ACHN (cell line): ENCODE data around the gene ARCN1.
A peak's percentile ranks its signal among the peaks of the same experiment; 100 is the strongest.
"Not testable (repeated sequence)": the region's sequence is repeated elsewhere in the genome, so short reads cannot be mapped to it uniquely, and the experiment has no call there.

Source experiments
- DNase-seq: peaks from one replicate; pipeline ENCODE4 v3.0.0-alpha.2; 2015
- in situ Hi-C: cut with HindIII; loops from 2 replicates; pipeline ENCODE4 v1.10.0; 2017; ENCODE audit warnings: low sequenced_read_pairs, low pct_ligation_motif_present, low pct_unique_long_range_greater_than_20kb

Gene ARCN1

DNA sequence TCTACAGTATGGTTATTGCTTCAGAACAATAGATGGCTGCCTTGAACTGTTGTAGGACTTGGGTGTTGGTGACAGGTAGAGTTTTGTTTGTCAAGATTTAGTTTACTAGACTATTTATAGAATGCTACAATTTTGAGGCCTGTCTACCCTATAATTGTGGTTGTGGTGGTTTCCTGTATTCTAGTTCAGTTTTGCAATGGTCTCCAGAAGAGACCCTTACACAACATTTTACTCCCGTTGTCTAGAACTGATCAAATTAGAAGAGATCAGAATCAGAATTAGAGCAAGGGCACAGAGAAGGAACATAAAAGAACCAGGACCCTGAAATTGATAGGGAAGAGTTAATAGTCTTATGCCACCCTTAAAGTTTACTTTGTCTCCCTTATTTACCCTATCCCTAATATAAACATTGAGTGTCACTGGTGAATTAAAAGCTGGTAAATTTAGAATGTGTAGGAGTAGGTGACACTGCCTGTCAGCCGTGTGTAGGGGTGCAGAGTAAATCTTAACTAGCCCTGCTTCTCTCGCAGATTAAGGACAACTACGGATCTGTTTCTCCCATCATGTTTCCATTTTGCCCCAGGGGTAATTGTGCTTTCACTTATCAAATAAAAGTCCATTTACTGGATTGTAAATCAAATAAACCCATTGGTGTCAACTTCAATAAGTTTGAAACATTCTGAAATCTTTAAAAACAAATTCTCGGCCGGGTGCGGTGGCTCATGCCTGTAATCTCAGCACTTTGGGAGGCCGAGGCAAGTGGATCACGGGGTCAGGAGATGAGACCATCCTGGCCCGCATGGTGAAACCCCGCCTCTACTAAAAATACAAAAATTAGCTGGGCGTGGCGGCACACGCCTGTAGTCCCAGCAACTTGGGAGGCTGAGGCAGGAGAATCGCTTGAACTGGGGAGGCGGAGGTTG, 24.3 kb downstream of the ARCN1 start:
- DNase-seq, result no peak
- in situ Hi-C loops, result no loop called here

GRCh38 chr11:118597556-118597955, 25.3 kb downstream of the ARCN1 start:
- no peak for DNase-seq
- in situ Hi-C loops, result no loop called here

DNA sequence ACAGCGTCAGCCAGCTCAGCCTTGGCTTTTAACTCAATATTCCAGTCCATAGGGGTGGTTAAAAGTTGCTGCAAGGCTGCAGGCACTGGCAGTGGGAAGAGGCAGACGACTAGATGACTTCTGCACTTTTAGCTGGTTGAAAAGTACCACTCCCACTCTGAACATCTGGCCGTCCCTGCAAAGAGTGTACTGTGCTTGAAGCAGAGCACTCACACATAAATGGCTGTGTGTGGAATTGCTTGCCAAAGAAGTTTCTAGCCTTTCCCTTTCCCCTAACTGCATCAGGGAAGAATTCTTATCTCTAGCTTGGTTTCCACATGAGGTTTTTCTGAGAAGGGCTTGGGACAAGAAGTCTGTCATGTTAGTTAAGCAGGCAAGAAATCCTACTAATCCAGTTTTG, 30.1 kb downstream of the ARCN1 start:
- in situ Hi-C loops, result no loop called here
- DNase-seq, result no peak

DNA sequence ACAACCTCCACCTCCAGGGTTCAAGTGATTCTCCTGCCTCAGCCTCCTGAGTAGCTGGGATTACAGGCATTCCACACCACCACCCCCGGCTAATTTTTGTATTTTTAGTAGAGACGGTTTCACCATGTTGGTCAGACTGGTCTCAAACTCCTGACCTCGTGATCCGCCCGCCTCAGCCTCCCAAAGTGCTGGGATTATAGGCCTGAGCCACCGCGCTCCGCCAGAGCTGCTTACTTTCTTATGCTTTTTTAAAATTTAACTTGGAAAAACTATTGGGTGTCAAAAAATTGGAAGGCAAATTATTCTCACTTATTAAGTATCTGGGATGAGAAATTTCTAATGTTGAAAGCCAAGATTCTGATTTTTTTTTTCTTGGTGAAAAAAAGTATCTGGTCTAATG, 31.5 kb downstream of the ARCN1 start:
- in situ Hi-C loops, DNase-seq: not testable (repeated sequence)

GRCh38 chr11:118604566-118604965, 32.4 kb downstream of the ARCN1 start:
- in situ Hi-C loops, result no loop called here

GRCh38 chr11:118605116-118605867, 33.1 kb downstream of the ARCN1 start:
- in situ Hi-C loops, result no loop called here
- no peak for DNase-seq

More at GRCh38 chr11:118604566-118604965, 32.4 kb downstream of the ARCN1 start:
- DNase-seq, result no peak

- in situ Hi-C loops, result no loop called here
- DNase-seq, result peak; percentile 88
Measured at GRCh38 chr11:118606157-118606843, 34.1 kb downstream of the ARCN1 start.

DNA sequence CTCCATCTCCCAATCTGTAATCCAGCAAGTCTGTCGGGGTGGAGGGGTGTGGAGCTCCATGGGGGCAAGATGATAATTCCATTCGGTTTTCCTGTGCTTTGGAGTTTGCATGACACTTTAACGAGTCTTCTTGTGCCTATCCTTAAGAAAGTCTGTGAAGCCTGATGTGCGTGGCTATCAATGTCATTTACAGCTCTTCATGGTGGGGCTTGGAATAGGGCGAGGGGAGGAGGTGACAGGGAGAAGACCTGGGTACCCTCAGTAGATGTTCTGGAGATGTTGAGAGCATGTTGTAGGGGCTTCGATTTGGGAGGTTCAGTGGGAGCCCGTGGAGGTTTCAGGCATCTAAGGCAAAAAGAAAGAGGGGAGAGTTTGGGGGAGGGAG, 34.6 kb downstream of the ARCN1 start:
- no peak for DNase-seq
- in situ Hi-C loops, result no loop called here

- DNase-seq, result peak; percentile 67
- in situ Hi-C loops, result no loop called here
Measured at GRCh38 chr11:118607401-118608359, 35.5 kb downstream of the ARCN1 start, which contains the start of gene PHLDB1. Gene PHLDB1 (plus strand): TSS chr11:118607615. CDS start chr11:118613837, 6,222 bp downstream.

DNA sequence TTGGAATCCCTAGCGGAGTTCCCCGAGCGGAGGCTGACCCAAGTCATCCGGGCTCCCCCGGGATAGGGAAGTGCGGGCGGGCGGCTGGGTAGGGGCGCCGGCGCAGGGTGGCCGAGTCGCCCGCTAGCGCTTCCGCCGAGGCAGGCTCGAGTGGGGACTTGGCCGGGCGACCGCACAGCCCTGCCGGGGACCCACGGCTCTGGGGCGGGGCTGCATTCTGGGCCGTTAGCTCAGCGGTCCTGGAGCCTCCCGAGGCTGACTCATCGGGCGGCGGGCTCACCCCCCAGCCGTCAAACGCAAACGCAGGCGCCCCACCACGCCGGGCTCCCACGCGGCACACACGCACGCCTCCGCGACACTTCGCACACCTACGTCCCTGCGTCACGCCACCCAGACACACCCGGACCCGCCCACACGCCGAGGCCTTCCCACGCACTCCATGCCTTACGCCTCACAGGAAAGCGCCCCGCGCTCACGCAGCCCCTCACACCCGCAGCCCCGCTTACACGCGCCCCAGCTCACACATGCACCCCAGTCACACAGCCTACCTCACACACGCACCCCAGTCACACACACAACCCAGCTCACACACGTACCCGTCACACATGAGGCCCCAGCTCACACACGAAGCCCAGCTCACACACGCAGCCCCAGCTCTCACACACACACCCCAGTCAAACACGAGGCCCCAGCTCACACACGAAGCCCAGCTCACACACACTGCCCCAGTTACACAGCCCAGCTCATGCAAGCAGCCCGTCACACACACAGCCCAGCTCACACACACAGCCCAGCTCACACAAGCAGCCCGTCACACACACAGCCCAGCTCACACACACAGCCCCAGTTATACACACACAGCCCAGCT, 36.4 kb downstream of the ARCN1 start:
- in situ Hi-C loops, result no loop called here

DNA sequence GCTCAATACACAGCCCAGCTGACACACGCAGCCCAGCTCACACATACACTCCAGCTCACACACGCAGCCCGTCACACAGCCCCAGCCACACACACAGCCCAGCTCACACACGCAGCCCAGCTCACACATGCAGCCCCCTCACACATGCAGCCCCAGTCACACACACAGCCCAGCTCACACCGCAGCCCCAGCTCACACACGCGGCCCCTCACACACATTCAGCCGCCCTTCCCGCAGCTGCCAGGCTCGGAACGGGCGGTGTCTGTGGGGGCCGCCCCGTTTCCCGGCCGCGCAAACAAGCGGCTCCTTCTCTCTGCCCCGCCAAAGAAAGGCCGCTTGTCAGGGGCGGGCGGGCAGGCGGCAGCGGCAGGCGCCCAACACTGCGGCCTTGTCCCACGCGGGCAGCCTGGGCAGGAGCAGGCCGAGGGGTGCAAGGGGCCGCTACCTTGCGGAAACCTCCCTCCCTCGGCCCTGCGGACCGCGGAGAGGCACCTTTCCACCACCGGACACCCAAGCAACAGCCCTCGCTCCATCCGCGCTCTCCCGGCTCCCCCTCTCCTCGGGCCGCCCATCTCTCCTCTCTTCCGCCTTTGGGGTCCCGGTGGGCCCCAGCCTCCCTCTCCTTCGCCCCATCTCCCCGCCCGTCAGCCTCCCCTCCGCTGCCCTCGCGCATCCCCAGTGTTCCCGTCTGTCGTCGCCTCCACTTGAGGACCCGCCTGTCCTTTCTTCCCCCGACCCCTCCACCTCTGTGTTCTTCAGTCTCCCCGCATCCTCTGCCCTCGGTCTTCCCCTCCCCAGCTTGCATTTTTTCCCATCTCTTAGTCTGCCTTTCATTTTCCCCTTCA, 37.4 kb downstream of the ARCN1 start:
- in situ Hi-C loops, result no loop called here
- no peak for DNase-seq

More for the DNA sequence above, 36.4 kb downstream of the ARCN1 start:
- peak; percentile 47 for DNase-seq

DNA sequence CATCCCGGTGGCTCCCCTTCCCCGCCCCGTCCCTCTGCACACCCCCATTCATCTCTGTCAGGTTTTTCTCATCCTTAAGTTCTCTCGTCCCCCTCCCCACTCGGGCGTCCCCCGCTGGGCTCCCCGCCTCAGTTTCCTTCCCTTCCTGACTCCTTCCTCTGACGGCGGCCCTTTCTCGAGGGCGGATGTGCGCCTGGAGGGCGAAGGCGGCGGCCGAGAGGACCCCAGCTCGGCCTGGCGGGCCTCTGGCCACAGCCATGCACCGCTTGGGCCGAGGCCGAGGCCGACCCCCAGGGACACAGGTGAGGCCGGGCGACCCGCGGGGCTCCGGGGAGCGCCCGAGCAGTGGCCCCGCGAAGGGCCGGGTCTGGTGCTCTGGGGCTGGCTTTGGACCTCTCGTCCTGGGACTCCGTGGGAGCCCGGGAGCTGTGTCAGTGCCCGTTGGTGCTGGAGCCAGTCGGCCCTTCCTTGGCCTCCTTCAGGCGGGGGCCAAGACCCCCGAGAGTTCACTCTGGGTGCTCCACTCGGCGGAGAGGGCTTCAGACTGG, 38.1 kb downstream of the ARCN1 start:
- in situ Hi-C loops, result no loop called here

GRCh38 chr11:118610773-118611432, 38.7 kb downstream of the ARCN1 start:
- in situ Hi-C loops, result no loop called here
- DNase-seq, result no peak

More for the DNA sequence above, 38.1 kb downstream of the ARCN1 start:
- DNase-seq, result no peak

DNA sequence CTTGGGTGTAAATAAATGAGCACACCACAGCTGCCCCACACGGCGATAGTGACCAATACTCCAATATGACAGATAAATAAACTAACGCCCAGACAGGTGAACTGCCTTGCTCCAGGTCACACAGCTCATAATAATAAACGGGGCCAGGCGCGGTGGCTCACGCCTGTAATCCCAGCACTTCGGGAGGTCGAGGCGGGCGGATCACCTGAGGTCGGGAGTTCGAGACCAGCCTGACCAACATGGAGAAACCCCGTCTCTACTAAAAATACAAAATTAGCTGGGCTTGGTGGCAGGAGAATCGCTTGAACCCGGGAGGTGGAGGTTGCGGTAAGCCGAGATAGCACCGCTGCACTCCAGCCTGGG, 39.2 kb downstream of the ARCN1 start:
- in situ Hi-C loops, DNase-seq: not testable (repeated sequence)

GRCh38 chr11:118612378-118612777, 40.2 kb downstream of the ARCN1 start:
- no peak for DNase-seq
- in situ Hi-C loops, result no loop called here

DNA sequence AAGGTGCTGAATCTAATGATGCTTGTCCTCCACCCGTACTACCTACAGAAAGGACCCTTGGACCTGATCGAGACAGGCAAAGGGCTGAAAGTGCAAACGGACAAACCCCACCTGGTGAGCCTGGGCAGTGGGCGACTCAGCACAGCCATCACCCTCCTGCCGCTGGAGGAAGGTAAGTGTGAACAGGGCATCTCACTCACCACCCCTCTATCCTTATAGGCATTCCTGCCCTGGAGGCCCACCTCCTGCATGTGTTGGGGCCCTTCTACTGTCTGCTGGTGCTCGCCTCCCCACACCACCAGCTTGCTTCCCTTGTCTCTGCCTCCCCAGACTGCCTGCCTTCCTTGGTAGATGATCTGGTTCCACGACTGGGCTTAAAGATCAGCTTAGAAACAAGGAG, 42.3 kb downstream of the ARCN1 start:
- in situ Hi-C loops, result no loop called here

More for the DNA sequence above, 42.3 kb downstream of the ARCN1 start:
- no peak for DNase-seq
